Sigmoid colon (tissue), 4 donors: Measurements from ENCODE around the gene PSORS1C1.

Experiments used
- CTCF ChIP-seq, 4 experiments: fragments of 450-650 bp in 3 of 4; fragments of 200-600 bp in 1 of 4; IDR thresholded peaks; one replicate each; pipeline ENCODE4 v1.5.1; 2016 to 2019; ENCODE audit warnings: antibody characterized with exemption in 4 of 4, mild to moderate bottlenecking in 3 of 4, moderate library complexity in 2 of 4
- POLR2A ChIP-seq, 2 donors: fragments of 450-650 bp; IDR thresholded peaks; one replicate each; pipeline ENCODE4 v1.6.1; 2016; ENCODE audit warnings: antibody characterized with exemption in 2 of 2, mild to moderate bottlenecking in 2 of 2, moderate library complexity in 2 of 2
- POLR2AphosphoS5 ChIP-seq, 4 donors: sonication (generic); formaldehyde crosslinking; IDR thresholded peaks; one replicate each; pipeline ENCODE4 v1.6.1; 2017; ENCODE audit warnings: antibody characterized with exemption in 4 of 4

GRCh38 chr6:31161216-31162126 is 46.9 kb downstream of the PSORS1C1 start:
- no peak for TF ChIP-seq CTCF (IDR thresholded peaks at IDR 0.05)
- TF ChIP-seq POLR2A (IDR thresholded peaks at IDR 0.05), result no peak
- TF ChIP-seq POLR2AphosphoS5 (IDR thresholded peaks at IDR 0.05), result no peak
